ENCODE measurements around the gene ERP27.

GRCh38 chr12:14956905-14957304 is 18.6 kb upstream of the ERP27 start:
- TF ChIP-seq CTCF (IDR thresholded peaks at IDR 0.05) (no peak), POLR2A (IDR thresholded peaks at IDR 0.05) (no peak)
